T-helper 9 cell (primary cell): Measurements from ENCODE around the gene SPECC1.
"Not testable (repeated sequence)": the region's sequence is repeated elsewhere in the genome, so short reads cannot be mapped to it uniquely, and the experiment has no call there.

ENCODE experiments used
- DNase-seq: peaks from one replicate; pipeline ENCODE4 v3.0.0-alpha.2; 2020
- total RNA-seq, 2 donors: gene quantifications; one replicate each; lab custom pipeline; 2026; lab: John Stamatoyannopoulos, UW

The SPECC1 gene
- total RNA-seq = 11.9 to 17.1 reads per million in 2 donors

DNA sequence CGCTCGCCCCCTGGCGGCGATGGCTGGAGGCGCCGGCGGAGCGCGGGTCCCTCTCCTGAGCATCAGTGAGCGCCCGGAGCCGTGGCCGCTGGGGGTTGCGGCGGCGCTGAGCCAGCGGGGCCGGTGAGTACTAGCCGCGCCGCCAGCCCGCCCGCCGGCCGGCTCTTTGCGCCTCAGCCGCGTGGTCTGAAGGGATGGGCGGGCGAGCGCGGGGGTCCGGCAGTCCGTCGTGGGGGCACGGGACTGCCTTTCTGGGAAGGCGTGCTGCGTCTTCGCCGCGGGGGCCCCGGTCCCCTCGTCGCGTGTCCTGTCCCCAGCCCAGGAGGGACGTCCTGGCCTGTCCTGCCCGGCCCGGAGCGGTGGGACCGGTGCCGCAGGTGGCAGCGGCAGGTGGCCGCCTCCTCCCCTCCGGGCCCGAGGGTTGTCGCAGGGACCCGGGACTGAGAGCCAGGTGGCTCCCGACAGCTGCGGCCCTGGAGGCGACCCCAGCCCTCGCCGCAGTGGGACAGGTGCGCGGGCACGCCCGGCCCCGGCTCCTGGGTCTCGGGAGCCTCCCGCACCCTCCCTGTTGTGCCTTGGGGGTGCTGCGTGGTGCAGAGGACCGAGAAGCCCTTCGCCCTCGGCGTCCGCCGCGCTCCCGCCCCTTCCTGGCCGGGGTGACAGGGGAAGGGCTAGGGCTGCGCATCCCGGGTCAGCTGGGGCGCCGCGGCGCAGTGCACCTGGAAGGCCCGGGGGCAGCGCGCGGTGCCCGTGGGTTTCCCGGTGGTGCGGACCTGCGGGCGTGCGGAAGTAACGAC is at the start of gene SPECC1:
Gene SPECC1 (plus strand): TSS at position 58 of the 797 bp plus-strand sequence. CDS start 87,293 bp downstream, outside the sequence.
- peak; percentile 79 for DNase-seq

- not testable (repeated sequence) for DNase-seq
These were observed 46.2 kb upstream of the SPECC1 start for GRCh38 chr17:19962954-19963353.

GRCh38 chr17:19973156-19973555 is 36.0 kb upstream of the SPECC1 start:
- DNase-seq = no peak

- DNase-seq = no peak
These were observed 33.6 kb upstream of the SPECC1 start for GRCh38 chr17:19975601-19976000.

DNA sequence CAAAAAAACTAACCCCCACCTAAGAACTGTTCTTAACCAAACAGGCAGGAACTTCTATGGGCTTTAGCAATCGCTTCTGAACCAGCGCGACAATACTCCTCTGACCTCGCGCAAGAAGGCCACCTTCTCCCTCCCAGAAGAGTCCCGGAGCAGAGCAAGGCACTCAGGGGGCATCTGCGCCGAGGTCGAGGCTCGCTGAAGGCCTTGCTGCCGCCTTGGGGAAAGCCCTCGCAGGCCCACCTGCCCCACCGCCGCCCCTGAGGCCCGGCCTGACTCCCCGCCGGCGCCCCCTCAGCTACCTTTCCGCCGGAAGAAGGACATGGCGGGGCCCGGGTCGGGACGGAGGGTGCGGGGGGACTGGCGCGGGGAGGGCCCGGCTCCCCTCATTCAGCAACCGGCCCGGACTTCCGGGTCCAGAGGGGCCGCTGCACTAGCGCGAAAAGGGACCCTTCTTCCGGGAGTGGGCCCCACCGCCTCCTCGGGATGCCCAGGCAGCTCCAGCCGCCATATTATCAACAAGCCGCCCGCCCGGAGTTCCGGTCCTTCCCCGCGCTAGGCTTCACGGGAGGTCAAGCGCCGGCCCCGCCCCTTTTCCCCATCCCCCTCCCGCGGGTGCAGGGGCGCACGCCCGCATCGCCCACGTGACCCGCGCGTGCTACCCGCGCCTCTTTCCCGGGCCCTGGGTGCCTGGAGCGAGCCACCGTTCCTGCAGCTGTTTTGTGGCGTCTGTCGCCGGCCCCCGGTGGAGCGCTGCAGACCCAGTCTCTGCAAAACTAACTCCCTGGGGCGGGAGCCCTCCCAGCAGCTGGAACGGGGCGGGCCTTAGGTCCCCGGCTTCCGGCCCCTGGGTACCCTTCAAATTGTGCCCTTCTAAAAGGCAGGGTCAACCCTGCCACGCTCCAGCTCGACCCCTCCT is 31.6 kb upstream of the SPECC1 start, which contains the start of gene AKAP10:
Gene AKAP10 (minus strand): TSS at position 536 of the 916 bp plus-strand sequence. CDS start 149 bp downstream, at position 387.
- peak; percentile 92 for DNase-seq

- DNase-seq = peak; percentile 8
These were observed 30.9 kb upstream of the SPECC1 start for GRCh38 chr17:19978209-19978802.

- no peak for DNase-seq
These were observed 30.4 kb upstream of the SPECC1 start for GRCh38 chr17:19978805-19979211.

DNA sequence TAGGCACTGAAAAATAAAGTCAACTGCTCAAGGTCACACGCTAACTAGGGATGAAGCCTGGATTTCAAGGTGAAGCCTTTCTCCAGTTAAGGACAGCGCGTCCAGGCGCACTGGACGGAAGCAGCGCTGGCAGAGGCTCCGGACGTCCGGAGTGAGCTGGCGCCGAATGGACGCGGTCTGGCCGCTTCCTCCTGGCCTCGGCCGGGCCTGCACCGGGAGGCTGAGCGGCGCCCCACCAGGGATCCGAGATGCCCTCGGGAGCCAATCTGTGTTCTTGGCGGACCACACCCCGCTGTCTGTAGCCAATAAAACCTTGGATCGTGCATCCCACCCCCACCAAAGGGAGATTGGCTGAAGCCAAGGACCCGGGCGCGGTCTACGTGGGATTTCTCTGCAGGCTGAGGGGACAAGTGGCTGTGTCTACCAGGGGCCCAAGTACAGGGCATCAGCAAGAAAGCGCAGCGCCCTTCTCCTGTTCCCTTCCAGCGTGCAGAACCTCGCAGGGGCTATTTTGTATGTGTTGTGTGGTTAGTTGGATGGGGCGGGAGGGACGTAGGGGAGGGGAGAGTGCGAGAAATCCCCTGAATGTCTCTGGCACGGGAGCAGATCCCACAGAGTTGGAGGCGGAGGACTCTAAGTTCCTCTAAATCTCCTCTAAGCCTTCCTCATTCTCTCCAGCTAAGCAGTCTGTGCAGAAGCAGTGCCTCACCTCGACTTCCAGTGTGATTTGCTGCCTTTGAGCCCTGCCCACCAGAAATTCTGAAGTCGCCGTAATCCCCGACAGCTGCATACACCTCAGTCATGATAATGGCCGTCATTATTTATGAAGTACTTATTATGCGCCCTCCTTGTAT is 29.0 kb upstream of the SPECC1 start:
- DNase-seq = no peak

GRCh38 chr17:19986941-19987861 is 22.0 kb upstream of the SPECC1 start:
- no peak for DNase-seq

DNA sequence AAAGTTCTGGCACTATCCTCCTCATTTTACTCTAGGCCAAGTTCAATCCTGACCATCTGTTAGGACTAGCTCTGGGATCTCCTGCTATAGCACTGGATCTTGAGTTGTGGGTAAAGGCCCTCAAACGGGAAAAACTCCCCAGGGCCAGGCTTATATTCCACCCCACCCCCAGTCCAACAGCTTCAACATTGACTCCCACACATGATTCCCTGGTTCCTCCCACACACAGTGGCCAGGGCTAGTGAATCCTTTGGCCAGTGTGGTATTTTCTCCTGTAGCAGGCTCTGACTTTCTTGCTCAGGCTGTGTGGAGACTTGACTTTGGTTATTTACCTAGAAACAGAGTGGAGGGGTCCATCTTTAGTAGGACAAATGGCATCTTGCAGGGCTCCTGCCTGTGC is 21.3 kb upstream of the SPECC1 start:
- no peak for DNase-seq

DNA sequence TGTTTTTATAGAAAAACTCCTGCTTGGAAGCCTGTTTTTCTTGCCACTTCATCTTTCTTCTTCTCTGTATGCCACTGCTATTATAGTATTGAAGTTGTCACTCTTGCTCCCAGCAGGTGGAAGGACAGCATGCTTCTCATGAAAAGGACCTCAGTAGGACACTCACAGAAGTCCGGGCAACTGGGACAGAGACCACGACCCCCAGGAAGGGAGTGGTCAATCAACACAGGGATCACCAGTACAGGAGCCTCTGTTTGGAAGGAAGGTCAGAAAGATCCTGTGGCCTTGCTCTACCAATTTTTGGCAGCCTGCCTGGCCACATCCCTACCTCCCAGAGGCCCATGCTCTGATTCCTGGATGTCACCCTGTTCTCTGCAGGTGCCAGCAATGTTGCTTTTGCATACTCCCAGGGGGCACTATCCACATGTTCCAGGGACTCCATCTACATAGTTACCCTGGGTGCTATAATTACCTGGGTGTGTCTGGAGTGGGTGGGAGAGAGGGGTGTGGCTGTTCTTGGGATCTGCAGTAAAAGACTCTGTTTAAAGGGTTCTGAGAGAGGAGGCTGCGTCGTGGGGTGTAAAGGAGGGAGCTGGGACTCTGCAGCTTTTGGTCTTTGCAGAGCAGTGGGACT is 17.8 kb upstream of the SPECC1 start:
- DNase-seq = no peak

DNA sequence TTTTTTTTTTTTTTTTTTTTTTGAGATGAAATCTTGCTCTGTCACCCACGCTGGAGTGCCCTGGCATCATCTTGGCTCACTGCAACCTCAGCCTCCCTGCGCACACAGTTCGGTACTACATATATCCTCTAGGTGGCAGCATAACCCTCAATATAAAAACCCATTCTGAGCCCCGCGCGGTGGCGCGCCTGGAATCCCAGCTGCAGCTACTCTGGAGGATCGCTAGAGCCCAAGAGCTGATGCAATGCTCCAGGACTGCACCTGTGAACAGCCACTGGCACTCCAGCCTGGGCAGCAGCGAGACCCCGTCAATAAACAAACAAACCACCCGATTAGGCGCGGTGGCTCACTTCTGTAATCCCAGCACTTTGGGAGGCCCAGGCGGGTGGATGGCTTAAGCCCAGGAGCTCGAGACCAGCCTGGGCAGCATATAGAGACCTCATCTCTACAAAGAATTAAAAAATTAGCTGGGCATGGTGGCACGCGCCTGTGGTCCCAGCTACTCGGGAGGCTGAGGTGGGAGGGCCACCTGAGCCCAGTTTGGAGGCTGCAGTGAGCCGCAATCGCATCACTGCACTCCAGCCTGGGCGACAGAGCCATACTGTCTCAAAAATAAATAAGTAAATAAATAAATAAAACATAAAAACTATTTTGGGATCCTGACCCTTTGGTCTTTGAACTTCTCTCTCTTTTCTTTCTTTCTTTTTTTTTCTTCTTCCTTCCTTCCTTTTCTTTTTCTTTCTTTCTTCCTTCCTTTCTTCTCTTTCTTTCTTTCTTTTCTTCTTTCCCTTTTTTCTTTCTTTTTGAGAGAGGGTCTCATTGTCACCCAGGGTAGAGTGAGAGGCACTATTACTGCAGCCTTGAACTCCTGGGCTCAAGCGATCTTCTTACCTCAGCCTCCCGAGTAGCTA is 16.1 kb upstream of the SPECC1 start:
- DNase-seq = peak; percentile 62

DNA sequence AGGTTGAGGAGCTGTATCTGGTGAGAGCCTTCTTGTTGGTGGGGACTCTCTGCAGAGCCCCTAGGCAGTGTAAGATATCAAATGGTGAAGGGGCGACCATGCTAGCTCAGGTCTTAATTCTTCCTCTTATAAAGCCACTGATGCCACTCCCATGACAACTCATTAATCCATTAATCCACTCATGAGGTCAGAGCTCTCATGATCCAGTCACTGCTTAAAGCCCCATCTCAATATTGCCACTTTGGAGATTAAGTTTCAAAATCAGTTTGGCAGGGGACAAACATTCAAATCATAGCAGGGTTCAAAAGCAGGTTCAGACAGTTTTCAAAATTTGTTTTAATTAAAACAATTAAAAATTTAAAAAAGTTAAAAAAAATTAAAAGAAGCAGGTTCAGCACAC is 13.1 kb upstream of the SPECC1 start:
- DNase-seq = no peak

GRCh38 chr17:19996502-19996901 is 12.7 kb upstream of the SPECC1 start:
- DNase-seq = no peak

DNA sequence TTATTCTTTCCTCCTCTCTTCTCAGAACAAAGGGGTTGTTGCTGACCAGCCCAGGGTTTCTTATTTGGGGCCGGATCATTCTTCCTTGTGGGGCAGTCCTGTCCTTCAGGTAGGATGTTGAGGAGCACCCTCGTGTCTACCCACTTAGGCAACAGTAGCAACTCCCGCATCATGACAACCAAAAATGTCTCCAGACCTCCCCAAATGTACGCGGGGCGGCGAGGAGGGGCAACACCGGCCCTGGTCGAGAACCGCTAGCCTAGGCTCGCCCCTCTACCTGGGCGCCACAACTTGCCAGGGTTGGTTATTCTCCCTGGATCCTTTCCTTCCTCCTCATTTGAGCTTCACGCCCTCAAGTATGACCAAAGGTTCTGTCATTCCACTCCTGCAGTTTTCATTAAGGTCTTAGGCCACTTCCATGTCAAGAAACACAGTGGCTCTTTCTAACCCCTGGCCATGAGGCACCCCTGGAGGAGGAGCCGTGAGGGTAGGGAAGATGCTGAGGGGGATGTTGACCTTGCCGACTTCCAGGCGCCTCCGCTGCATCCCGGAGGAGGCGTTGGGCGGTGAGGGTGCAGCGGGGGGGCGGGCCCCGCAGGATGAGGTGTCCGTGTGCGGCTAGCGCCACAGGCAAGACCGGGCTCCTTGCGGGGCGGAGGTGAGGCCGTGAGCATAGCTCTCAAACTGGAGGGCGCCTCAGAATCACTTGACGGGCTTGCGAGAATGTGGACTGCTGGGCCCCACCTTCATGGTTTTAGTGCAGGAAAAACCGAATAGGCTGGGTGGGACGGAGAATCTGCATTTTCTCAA is 712 bp upstream of the SPECC1 start:
- peak; percentile 6 for DNase-seq

GRCh38 chr17:20009052-20009301 is 182 bp upstream of the SPECC1 start:
- no peak for DNase-seq

GRCh38 chr17:20010099-20010863 is 1.1 kb downstream of the SPECC1 start:
- no peak for DNase-seq

GRCh38 chr17:20010936-20011335 is 1.8 kb downstream of the SPECC1 start:
- DNase-seq = no peak
